ENCODE results near the gene EPHX1. TPM values are rescaled to one million over a fixed set of nuclear protein-coding genes. Genes with fewer than 3 reads are reported as not detected.
A peak's percentile ranks its signal among the peaks of the same experiment; 100 is the strongest.

The EPHX1 gene
- polyA plus RNA-seq, 2 of the 4 experiments (the other 2 are of a cell fraction), result 150 to 252 TPM

- no peak; the same call in 1 of the 3 replicates for TF ChIP-seq BCL3 (IDR thresholded peaks at IDR 0.05)
- no peak for TF ChIP-seq TP53 (CRISPR knock-in tag; IDR thresholded peaks at IDR 0.05)
- TF ChIP-seq CBX2 (IDR thresholded peaks at IDR 0.05; ENCODE audit: borderline replicate concordance, low read depth), result no peak
- TF ChIP-seq ZNF302 (CRISPR knock-in tag; IDR thresholded peaks at IDR 0.05), result no peak
- TF ChIP-seq CTCF (IDR thresholded peaks at IDR 0.05), result no peak
- TF ChIP-seq HOXA7 (CRISPR knock-in tag; IDR thresholded peaks at IDR 0.05), result no peak
- TF ChIP-seq NR3C1 (IDR thresholded peaks at IDR 0.05), result no peak
- no peak for TF ChIP-seq FOXS1 (CRISPR knock-in tag; IDR thresholded peaks at IDR 0.05)
- TF ChIP-seq USF2 (IDR thresholded peaks at IDR 0.05), result no peak
- no peak for TF ChIP-seq REST (IDR thresholded peaks at IDR 0.05)
- no peak; a peak in 1 of 5 replicates for TF ChIP-seq RAD21 (conservative IDR thresholded peaks at IDR 0.05 in 1 of 2, IDR thresholded peaks at IDR 0.05 in 1 of 2)
- no peak for TF ChIP-seq RARB (CRISPR knock-in tag; IDR thresholded peaks at IDR 0.05)
- no peak for TF ChIP-seq CHD2 (IDR thresholded peaks at IDR 0.05; ENCODE audit: low read length, partially characterized antibody)
- peak; percentile 72; the same call in 1 of the 2 replicates for TF ChIP-seq HOXB13 (CRISPR knock-in tag; IDR thresholded peaks at IDR 0.05; ENCODE audit: low read depth)
- TF ChIP-seq HES2 (IDR thresholded peaks at IDR 0.05), result peak; percentile 89
- peak; percentile 53; the same call in 1 of the 2 replicates for TF ChIP-seq ESRRA (IDR thresholded peaks at IDR 0.05; ENCODE audit: borderline replicate concordance, low read length)
- no peak for TF ChIP-seq FOSL2 (IDR thresholded peaks at IDR 0.05)
- TF ChIP-seq FOSL2 (CRISPR knock-in tag; IDR thresholded peaks at IDR 0.05), result 0 out of 2 replicates have a peak, but pooled peaks have one; percentile 16
- no peak for TF ChIP-seq NPAS2 (CRISPR knock-in tag; IDR thresholded peaks at IDR 0.05; ENCODE audit: borderline replicate concordance)
Measured at GRCh38 chr1:225813214-225813964, 3.5 kb downstream of the EPHX1 start (continued).

All from A549 (cell line).